ENCODE data around the gene ADGRG4.

ADGRG4 gene

DNA sequence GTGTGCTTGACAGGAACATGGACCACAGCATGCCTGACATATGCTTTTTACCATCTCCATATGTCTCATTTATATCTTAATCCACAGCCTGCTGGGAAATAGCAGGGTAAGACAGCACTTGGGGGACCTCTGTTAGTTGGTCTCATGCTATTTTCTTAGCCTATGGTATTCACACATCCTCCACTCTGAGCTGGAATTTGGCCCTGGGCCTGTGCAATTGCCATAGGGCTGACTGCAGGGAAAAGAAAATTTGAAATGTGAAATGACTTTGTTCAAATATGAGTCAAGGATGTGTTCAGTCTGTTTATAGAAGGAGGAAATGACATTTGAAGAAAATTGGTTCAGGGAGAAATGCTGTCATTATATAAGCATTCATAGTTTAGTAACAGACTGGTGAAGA, 40.0 kb upstream of the ADGRG4 start:
- intact Hi-C loops (cut with DNase I; ENCODE audit: low total_unique reads), result loop anchor here (5.0 kb wide), 1 partner anchor 93 kb away; no protein-coding TSS in a partner anchor
- Histone ChIP-seq H3K4me1 (peaks cover 0 to 74% (median 14%) of the 10 kb centered on the region in 4 donors), H3K9me3 (no peaks in the 10 kb centered on the region), H3K27me3 (no peaks in the 10 kb centered on the region), H3K4me3 (no peak overlapping the region), H3K27ac (peak overlapping the region; percentile 81 to 83), H3K36me3 (no peaks in the 10 kb centered on the region)
- no peak for DNase-seq
- no peak for TF ChIP-seq CTCF (IDR thresholded peaks at IDR 0.05)

DNA sequence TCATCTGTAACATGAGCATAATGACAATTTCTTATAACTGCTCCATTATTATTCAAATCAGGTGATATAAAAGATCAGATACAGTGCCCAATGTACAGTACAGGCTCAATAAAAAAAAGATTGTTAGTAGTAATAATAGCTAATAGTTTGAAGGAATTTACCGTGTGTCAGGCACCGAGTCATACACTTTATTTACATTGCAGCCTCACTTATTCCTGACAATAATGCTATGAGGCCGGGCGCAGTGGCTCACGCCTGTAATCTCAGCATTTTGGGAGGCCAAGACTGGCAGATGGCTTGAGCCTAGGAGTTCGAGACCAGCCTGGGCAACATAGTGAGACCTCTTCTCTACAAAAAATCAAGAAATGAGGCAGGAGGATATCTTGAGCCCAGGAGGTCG, 39.4 kb upstream of the ADGRG4 start:
- Histone ChIP-seq H3K9me3 (no peaks in the 10 kb centered on the region), H3K27me3 (no peaks in the 10 kb centered on the region), H3K4me3 (no peak overlapping the region), H3K27ac (peak overlapping the region; percentile 81 to 83), H3K4me1 (peaks cover 0 to 74% (median 13%) of the 10 kb centered on the region in 4 donors), H3K36me3 (no peaks in the 10 kb centered on the region)
- DNase-seq, result no peak
- intact Hi-C loops (cut with DNase I; ENCODE audit: low total_unique reads), result loop anchor here (5.0 kb wide), 1 partner anchor 94 kb away; no protein-coding TSS in a partner anchor
- TF ChIP-seq CTCF (IDR thresholded peaks at IDR 0.05), result no peak

- intact Hi-C loops (cut with DNase I; ENCODE audit: low total_unique reads), result loop anchor here (5.0 kb wide), 1 partner anchor 95 kb away; no protein-coding TSS in a partner anchor
- DNase-seq, result no peak
Observed at GRCh38 chrX:136262243-136262642, 38.5 kb upstream of the ADGRG4 start.

GRCh38 chrX:136262812-136263315, 37.9 kb upstream of the ADGRG4 start:
- Histone ChIP-seq H3K4me1 (peaks cover 0 to 59% (median 8%) of the 10 kb centered on the region in 4 donors), H3K36me3 (no peaks in the 10 kb centered on the region), H3K9me3 (no peaks in the 10 kb centered on the region), H3K27me3 (no peaks in the 10 kb centered on the region), H3K4me3 (no peak overlapping the region), H3K27ac (peak overlapping the region; percentile 81 to 83)
- intact Hi-C loops (cut with DNase I; ENCODE audit: low total_unique reads), result loop anchor here (5.0 kb wide), 1 partner anchor 96 kb away; no protein-coding TSS in a partner anchor
- DNase-seq, result no peak
- TF ChIP-seq CTCF (IDR thresholded peaks at IDR 0.05), result no peak

More at GRCh38 chrX:136262243-136262642, 38.5 kb upstream of the ADGRG4 start:
- Histone ChIP-seq H3K4me3 (no peak overlapping the region), H3K36me3 (no peaks in the 10 kb centered on the region), H3K4me1 (peaks cover 0 to 65% (median 9%) of the 10 kb centered on the region in 4 donors), H3K27ac (peak overlapping the region; percentile 81 to 83), H3K27me3 (no peaks in the 10 kb centered on the region), H3K9me3 (no peaks in the 10 kb centered on the region)
- TF ChIP-seq CTCF (IDR thresholded peaks at IDR 0.05), result no peak

- intact Hi-C loops (cut with DNase I; ENCODE audit: low total_unique reads), result no loop called here
- Histone ChIP-seq H3K36me3 (no peaks in the 10 kb centered on the region), H3K4me3 (no peak overlapping the region), H3K27ac (no peak overlapping the region), H3K4me1 (peaks cover 0 to 22% (median 3%) of the 10 kb centered on the region in 4 donors), H3K9me3 (no peaks in the 10 kb centered on the region), H3K27me3 (no peaks in the 10 kb centered on the region)
- no peak for TF ChIP-seq CTCF (IDR thresholded peaks at IDR 0.05)
- DNase-seq, result no peak
Observed at GRCh38 chrX:136266828-136267227, 33.9 kb upstream of the ADGRG4 start.

Data from tibial artery (tissue), 4 donors.